Ammon's horn (tissue), 1 donor: ENCODE data around the gene APCDD1L.
"Not testable (repeated sequence)": the region's sequence is repeated elsewhere in the genome, so short reads cannot be mapped to it uniquely, and the experiment has no call there.

ENCODE experiments used
- DNase-seq: peaks from one replicate; pipeline ENCODE4 v3.0.0-alpha.2; 2016; ENCODE audit warnings: low spot score

The APCDD1L gene

DNA sequence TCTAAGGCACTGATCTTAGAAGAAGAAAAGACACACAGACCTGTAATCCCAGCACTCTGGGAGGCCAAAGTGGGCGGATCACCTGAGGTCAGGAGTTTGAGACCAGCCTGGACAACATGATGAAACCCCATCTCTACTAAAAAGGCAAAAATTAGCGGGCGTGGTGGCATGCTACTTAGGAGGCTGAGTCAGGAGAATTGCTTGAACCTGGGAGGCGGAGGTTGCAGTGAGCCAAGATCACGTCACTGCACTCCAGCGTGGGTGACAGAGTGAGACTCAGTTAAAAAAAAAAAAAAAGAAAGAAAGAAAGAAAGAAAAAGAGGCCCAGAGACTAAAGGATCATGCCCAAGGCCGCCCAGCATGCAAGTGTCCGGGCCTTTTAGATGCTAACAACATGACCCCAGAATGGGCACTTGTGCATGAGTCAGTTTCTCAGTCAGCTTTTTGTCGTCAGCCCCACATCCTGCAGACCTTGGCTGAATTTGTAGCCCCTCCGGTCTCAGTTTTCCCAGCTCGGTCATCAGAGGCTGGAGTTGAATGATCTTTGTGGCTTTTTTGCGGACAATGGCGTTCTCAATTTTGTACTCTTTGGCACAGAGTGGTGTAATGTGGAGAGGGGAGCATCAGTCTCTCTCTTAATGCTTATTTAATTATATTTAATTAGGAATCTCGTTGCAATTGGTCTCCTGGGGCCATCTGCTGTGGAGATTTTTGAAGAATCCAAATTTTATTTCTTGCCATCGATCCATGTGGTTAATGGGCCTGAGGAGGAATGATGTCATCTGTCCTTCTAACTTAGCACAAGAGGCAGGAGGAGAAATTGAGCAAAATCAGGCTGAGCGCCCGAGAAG is 30.6 kb upstream of the APCDD1L start:
- DNase-seq, result no peak

DNA sequence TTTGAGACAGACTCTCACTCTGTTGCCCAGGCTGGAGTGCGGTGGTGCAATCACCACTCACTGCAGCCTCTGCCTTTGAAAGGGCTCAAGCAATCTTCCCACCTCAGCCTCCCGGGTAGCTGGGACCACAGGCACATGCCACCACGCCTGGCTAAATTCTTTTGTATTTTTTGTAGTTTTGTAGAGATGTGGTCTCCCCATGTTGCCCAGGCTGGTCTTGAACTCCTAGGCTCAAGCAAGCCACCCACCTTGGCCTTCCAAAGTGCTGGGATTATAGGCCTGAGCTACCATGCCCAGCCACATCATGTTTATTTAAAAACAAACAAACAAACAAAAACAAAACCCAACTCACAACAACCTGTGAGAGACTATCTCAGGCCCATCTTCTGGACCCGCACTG is 29.7 kb upstream of the APCDD1L start:
- no peak for DNase-seq

DNA sequence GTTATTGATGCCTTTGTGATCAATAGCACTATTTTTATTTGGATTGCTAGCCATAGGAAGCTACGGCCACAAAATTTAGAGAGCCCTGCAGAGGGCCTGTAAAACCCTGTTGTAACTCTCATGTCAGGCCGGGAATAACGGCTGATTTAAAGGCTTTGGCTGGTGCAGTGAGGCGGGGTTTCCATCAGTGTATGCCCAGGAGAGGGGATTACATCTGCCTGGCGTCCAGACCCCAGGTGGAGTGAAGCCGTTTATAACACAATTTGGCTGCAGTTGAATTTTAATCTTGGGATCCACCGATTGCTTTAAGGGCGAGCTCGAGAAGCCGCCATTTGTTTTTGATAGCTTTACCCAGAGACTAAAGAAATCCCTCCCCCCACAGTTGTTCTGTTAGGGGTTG is 29.1 kb upstream of the APCDD1L start:
- DNase-seq, result no peak

DNA sequence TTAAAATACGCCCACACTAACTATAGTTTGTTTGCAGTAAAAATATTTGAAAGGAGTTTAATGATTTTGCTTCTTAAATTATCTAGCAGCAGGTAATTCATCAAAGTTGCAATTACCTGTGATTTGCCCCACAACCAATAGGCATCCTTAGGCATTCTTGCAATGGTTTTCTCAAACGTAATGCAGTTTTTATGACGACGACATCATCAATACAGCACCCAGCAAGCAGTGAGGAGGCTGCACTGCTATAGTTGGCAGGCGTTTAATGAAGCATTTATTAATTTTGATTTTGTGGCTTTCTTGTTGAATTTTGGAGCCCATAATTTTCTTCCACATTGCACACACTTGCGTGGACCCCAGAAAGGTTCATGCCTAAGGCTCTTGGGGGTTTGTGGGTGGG is 28.1 kb upstream of the APCDD1L start:
- DNase-seq, result no peak

DNA sequence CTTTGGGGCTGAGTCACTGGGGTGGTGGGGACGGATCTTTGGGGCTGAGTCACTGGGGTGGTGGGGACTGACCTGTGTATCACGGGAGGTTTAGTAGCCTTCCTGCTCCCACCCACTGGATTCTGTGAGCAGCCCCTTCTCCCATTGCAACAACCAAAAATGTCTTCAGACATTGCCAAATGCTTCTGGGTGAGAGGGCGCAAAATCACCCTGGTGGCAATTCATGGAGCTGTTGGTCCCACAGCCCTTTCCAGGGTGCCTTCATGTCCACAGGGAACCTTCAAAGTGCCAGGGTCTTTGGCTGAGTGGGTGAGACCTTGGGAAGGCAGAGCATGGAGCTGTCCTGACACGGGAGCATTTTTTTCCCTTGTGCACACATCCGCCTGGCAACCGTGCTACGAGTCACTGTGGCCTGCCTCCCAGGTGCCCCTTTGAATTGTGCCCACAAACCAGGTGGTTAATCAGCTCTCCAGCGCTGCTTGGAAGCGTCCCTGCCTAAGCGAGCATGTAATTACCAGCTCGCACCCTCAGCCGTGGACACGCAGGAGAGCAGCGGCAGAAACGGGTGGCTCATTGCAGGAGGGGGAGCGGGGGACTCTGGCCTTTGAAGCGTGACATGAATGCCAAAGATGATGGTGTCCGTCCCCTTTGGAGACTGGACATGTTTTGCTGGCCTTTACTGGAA is 27.4 kb upstream of the APCDD1L start:
- no peak for DNase-seq

DNA sequence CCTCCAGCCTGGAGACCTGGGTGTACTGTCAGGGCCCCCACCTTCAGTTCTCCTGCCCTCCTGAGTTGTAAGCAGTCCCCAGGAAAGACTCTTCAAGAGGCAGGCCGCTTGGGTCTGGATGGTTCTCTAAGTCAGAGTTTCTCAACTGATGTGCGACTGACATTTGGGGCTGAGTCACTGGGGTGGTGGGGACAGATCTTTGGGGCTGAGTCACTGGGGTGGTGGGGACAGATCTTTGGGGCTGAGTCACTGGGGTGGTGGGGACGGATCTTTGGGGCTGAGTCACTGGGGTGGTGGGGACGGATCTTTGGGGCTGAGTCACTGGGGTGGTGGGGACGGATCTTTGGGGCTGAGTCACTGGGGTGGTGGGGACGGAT is 26.8 kb upstream of the APCDD1L start:
- DNase-seq, result not testable (repeated sequence)

DNA sequence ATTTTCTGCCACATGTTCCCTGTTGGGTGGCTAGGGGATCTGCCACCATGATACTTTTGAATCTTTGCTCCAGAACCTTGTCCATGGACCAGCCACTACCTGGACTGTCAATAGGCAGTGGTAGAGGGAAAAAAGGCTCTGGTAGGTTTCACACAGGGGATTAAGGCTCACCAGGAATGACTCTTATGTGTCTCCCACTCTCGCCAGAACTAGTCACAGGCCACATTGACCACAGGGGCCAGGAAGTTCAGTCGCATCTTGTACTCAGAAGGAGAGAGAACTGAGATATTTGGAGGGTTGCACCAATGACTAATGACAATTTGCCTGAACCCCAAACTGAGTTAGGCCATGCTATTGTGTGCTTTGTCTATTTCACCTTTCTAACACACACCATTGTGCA is 23.6 kb upstream of the APCDD1L start:
- DNase-seq, result no peak

DNA sequence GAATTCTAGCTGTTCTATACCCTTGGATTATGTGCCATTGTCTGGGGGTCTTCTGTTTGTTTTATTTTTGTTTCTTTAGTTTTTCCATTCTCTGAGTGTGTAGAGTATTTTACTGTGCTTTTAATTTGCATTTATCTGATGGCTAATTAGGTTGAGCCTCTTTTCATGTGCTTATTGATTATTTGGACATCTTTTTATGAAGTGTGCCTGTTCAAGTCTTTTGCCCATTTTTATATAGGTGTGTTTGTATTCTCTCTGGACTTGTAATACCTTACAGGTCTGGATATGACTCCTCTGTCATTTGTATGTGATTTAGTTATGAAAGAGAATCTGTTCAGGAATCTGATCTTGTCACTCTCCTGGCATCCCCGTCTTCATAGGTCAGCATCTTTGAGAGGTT is 22.6 kb upstream of the APCDD1L start:
- no peak for DNase-seq

DNA sequence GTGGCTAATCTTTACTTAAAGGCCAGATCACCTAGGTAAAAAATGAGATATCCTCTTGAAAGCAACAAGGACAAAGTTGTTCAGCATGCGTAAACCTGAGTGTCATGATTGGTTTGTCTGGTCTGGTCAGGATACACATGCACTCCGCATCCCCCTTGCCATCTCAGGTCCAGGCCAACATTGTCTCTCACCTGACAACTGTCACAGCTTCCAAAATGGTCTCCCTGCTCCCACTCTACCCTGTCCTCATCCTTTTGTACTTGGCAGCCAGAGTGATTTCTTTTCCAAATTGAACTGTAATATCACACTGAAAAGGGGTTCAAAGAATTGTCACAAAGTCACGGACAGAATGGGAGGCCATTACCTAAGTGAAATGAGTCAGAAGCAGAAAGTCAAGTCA is 21.1 kb upstream of the APCDD1L start:
- no peak for DNase-seq

DNA sequence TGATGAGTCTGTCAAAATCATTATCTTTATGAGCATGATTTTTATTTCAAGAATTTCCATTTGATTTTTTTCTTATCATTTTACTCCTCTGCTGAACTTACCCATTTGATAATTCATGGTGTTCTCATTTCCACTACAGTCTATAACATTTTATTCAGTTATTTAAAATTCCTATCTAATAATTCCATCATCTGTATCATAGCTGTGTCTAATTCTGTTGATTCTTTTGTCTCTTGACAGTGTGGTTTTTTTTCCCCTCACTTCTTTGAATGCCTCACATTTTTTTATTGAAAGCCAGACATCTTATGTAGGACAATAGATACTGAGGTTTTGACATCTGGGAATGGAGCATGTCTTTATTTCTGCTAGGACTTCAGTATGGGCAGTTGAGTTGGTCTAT is 16.5 kb upstream of the APCDD1L start:
- no peak for DNase-seq

DNA sequence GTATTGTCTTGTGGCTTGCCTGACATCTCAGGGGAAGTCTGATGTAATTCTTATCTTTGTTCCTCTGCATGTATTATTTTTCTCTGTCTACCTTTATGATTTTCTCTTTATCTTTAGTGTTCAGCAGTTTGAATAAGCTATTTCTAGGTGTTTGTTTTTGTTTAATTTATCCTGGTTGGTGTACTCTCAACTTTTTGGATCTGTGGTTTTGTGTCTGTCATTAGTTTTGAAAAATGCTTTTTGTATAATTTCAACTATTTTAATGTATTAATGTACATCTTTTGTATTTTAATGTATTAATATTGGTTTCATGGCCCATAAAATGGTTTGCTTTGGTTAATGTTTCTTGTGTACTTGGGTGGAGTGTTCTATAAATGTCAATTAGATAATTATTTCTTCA is 15.9 kb upstream of the APCDD1L start:
- no peak for DNase-seq

DNA sequence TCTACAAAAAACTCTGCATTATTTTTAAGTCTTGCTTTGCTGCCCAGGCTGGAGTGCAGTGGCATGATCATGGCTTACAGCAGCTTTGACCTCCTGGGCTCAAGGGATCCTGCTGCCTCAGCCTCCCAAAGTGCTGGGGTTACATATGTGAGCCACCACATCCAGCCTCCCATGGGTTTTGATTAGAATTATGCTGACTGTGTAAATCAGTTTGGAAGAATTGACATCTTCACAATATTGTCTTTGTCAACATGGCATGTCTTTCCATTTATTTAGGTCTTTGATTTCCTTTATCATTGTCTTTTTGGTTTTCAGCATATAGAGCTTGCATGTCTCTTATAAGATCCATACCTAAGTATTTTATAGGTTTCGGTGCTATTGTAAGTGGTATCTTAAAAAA is 13.2 kb upstream of the APCDD1L start:
- DNase-seq, result no peak

DNA sequence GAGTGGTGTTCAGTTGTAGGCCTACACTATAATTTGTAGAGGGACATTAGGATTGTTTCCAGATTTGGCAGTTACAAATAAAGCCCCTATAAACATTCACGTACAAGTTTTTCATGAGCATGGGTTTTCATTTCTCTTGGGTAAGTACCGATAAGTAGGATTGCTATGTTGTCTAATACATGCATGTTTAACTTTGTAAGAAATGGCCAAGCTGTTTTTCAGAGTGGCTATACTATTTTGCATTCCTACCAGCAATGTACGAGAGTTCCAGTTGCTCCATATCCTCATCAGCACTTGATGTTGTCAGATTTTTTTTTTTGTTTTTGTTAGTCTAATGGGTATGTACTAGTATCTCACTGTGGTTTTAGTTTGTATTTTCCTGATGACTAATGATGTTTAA is 11.2 kb upstream of the APCDD1L start:
- no peak for DNase-seq

DNA sequence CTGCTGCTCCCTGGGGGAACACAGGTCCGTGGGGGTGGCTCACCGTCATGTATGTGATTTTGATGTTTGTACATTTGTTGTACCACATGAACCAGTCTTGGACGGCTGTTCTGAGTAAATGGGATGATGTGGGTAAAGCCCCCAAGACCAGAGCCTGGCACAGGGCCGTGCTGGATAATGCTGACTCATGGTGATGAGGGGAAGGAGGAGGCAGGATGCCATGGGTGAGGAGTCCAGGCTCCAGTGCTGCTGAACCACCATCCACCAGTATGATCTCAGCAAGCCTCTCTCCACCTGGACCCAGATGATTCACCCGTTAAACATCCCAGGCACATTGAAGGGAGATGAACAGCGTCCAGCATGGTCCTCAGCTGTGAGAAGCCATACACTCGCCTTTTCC is 9.6 kb upstream of the APCDD1L start:
- DNase-seq, result no peak

DNA sequence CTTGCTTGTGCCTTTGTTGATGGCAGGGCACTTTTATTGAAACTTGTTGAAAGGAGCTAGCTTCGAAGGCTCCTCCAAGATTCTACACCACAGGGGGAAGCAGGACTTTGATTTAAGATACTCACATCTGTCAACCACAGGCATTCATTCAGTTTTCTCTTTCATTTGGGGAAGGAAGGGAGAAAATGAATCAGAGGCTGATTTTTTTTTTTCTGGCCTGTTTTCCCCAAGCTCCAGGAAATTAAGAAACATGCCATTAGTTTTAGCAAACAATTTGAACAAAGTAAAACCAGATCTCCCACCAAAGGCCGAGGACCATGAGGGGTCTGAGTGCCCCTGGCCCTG is 8.7 kb upstream of the APCDD1L start:
- no peak for DNase-seq

DNA sequence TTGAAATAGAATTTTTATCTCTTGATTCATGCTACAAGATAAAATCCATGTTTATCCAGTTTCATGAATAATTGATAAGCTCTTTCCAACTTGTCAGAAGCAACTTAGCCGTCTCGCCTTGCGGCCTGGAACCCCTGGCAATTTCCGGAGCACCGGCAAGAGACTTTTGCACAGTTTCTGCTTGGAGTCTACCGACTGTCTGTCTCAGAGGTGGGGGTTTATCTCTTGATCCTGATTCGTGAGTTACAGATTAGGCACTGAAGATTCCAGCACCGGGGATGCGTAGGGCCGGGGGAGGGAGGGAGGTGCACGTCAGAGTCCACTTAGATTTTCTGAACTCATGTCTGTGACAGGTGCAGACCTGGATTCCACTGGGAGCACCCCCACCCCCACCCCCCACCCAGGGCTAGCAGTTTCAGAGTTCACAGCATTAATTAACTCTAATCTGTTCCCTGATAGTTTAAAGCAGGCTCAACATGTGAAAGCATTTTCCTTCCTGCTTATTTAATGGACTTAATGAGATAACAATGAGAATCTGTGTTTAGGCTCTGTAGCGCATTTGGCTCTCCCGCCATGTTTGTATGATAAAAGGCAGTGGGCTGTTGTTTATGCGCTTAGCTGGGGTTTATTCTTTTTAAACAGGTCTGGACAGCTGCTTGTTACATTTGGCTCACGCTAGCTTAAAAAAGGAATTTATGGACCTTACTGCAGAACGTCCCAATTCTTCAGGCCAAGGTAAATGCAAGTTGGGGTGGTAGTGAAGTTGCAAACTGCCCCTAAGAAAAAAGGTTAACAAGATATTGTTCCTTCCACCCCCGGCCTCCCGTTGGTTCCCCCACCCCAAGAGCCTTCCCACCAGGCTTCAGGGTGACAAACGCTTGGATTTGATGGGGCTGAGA is 8.1 kb upstream of the APCDD1L start:
- DNase-seq, result no peak

DNA sequence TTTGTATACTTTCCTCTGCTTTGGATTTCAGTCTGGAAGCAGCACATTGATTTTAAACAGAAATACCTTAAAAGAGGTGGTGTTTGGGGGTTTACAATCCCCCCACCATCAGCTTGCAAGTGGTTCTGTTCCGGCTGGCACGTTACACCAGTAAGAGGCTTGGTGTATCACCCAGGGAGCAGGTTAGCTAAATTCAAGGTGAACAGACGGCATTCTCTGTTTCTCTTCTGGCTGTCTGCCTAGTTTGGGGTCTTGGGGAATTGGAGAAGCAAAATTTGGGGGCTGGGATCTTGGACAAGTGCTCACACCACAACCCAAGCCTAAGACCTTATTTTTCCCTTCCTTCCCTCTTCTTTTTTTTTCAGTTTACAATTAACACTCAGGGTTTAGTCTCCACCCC is 7.5 kb upstream of the APCDD1L start:
- DNase-seq, result no peak

DNA sequence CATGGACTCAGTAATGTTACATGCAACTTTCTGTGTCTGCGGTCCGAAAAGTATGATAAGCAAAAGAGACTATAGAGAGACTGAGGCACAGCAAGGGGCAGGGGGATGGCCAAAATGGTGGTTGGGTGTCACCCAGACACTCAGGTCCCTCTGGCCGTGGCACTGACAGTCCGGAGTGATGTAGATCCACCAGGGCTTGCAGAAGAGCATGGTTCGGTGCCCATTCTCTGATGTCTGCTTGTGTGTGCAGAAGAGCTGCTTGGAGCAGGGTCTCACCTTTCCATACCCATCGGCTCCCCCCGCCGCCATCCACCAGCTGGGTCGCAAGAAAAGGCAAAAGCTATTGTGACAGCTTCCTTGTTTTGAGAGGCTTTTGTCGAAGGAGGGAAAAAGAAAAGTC is 6.6 kb upstream of the APCDD1L start:
- DNase-seq, result no peak

DNA sequence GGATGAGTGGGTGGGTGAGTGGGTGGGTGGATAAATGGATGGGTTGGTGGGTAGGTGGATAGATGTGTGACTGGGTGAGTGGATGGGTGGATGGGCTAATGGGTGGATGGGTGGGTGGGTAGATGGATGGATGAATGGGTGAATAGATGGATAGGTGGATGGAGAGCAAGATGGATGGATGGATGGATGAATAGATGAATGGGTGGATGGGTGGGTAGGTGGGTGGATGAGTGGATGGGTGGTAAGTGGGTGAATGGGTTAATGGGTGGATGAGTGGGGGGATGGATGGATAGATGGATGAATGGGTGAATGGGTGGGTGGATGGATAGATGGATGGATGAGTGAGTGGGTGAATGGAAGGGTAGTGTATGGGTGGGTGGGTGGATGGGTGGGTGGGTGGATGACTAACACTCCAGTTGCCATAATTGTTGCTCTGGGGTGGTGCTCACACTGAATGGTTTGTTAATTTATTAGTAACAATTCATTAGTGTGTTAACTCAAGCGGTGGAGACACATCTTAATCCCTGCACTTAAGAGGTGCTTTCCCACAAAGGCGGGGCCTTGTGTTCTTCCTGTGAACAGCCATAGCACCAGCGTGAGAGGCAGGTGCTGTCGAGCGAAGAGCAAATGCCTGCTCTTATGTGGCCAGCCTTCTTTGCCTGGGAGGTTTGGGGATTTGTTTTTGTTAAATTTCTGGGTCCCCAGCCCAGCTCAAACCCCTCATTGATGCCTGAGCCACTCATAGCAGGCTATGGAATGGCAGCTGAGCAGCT is 4.9 kb upstream of the APCDD1L start:
- DNase-seq, result no peak

DNA sequence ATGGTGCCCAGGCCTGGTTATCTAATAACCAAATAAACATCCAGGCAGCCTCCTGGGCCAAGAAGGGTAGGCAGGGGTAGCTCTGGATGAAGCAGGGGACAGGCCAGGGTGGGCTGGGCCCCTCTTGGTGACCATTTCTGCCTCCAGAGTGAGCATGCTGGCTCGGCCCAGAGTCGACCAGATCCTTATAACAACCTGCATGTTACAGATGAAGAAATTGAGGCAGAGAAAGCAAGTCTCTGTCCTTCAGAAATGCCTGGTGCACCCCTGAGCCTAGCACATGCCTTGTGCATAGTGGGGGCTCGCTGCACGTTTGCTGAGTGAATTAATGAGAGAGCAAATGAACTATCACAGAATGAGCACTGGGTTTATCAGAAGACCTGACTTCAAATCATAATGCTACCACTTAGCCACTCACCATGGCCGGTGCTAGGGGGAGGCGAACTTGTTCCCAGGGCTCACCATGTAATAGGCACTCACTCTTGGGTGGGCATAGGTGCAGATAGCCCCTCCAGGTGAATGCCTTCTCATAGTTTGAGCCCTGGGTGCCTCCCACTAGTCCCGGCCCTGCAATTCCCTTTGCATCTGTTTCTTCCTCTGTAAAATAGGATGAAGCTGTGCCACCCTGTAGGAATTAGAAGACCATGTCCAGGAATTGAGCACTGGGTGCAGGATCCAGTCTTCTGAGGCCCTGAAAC is 3.8 kb upstream of the APCDD1L start:
- DNase-seq, result no peak

DNA sequence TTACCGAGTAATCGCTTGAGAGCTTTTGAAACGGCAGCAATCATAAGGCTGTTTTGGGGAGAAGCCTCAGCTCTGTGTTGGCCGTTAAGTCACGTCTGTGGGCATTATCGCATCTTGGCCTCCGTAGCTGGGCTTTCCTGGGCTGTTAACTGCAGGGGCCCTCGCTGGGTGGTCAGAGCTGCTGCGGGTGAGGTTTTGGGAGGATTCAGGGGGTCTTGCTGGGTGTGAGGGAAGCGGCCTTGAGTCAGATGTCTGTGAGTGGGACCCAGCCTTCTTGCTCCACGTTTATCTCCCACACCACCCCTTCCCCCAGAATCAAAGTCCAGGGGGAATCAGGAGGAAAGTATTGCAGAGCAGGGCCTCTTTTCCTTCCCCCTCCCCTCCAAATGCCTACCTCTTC is 3.2 kb upstream of the APCDD1L start:
- no peak for DNase-seq
